IgD-negative memory B cell (primary cell): Measurements from ENCODE around the gene FPR3. TPM values are rescaled to one million over a fixed set of nuclear protein-coding genes. Genes with fewer than 3 reads are reported as not detected.
"Not testable (repeated sequence)": the region's sequence is repeated elsewhere in the genome, so short reads cannot be mapped to it uniquely, and the experiment has no call there.

Source experiments
- H3K27ac Mint-ChIP-seq, 3 donors: one replicate each; pipeline ENCODE4 v1.8.0; 2020 to 2022; ENCODE audit warnings: mild to moderate bottlenecking in 3 of 3, mixed read lengths in 3 of 3, moderate library complexity in 1 of 3
- H3K27me3 Mint-ChIP-seq: one replicate; pipeline ENCODE4 v1.8.0; 2021; ENCODE audit warnings: mixed read lengths
- H3K36me3 Mint-ChIP-seq: one replicate; pipeline ENCODE4 v1.8.0; 2020; ENCODE audit warnings: mild to moderate bottlenecking, mixed read lengths
- H3K4me1 Mint-ChIP-seq, 3 donors: one replicate each; pipeline ENCODE4 v1.8.0; 2020 to 2022; ENCODE audit warnings: mixed read lengths in 3 of 3, mild to moderate bottlenecking in 1 of 3
- H3K4me3 Mint-ChIP-seq, 4 donors: one replicate each; pipeline ENCODE4 v1.8.0; 2020 to 2022; ENCODE audit warnings: mild to moderate bottlenecking in 4 of 4, mixed read lengths in 4 of 4, moderate library complexity in 3 of 4
- H3K9me3 Mint-ChIP-seq, 3 donors: one replicate each; pipeline ENCODE4 v1.8.0; 2020 to 2021; ENCODE audit warnings: mixed read lengths in 3 of 3, mild to moderate bottlenecking in 1 of 3
- polyA plus RNA-seq: library from polyadenylated mRNA; unstranded; fragments of 300-500 nt; fragmentation: Illumina TruSeq; gene quantifications from one replicate; pipeline ENCODE4 v1.2.3, GENCODE V29; 2021

FPR3 gene
- polyA plus RNA-seq, 1 donor from 2014 or later: not detected

DNA sequence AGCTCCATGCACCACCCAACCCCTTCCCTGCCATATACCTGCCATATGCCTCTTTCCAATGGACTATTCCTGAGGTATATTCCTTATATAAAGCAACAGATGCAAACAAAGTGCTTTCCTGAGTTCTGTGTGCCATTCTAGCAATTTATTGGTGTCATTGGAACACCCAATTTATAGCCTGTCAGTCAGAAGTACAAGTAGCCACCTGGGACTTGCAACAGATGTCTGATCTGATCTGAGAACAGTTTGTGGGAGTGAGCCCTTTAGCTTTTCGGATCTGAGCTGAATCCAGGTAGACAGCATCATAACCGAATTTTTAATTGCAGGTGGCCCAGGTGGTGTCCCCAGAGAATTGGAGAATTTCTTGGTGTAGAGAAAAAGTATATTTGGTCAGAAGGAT is 963 bp upstream of the FPR3 start:
- Mint-ChIP-seq H3K27me3 (peaks cover 3% of the 10 kb centered on the region), H3K9me3 (peaks cover 8 to 21% (median 9%) of the 10 kb centered on the region in 3 donors), H3K4me3 (no peak overlapping the region), H3K4me1 (peaks cover 0 to 4% (median 0%) of the 10 kb centered on the region in 3 donors), H3K27ac (no peak overlapping the region), H3K36me3 (peaks cover 3% of the 10 kb centered on the region)

DNA sequence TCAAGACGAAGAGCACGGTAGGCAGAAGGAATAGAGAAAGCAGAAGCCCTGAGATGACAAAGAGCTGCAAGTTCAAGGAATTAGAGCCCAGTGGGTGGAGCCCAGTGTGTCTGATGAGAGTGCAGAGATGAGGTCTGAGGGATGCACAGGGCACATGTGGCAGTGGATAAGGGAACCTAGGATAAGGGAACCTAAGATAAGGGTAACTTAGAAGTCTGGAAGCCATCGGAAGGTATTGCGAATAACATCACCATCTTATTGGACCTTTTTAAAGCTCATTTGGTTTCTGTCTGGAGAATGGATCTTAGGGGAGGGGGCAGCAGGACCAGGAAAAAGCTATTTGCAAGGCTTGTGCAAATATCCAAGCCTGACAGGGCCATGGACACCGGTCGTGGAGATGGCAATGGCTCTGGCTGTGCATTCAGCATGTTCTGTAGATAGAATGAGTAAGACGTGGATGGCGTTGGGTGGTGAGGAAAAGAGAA is 1.3 kb downstream of the FPR3 start:
- Mint-ChIP-seq H3K4me1 (no peaks in the 10 kb centered on the region), H3K27ac (no peak overlapping the region), H3K4me3 (no peak overlapping the region), H3K9me3 (peaks cover 6 to 21% (median 14%) of the 10 kb centered on the region in 3 donors), H3K36me3 (peaks cover 3% of the 10 kb centered on the region), H3K27me3 (peaks cover 2% of the 10 kb centered on the region)

DNA sequence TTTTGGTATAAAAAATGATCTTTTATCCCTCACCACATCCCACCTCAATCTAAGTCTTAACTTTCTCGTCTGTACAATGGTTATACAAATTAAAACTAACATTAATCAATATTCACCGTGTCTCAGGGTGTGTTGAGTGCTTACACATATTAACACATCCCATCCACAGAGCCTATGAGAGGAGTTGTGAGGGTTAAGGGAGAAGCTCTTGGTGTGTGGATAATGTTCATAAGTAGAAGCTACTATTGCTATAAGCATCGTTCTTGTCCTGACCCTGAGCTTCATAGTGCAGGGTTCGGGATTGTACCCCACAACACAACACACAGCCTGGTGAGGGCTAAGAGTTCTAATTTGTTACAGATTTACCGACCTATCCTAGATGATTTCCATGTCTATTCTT is 2.5 kb downstream of the FPR3 start:
- H3K36me3 Mint-ChIP-seq: no peaks in the 10 kb centered on the region
- no peak overlapping the region for H3K4me3 Mint-ChIP-seq
- H3K27ac Mint-ChIP-seq: no peak overlapping the region
- H3K9me3 Mint-ChIP-seq: peaks cover 6 to 17% (median 14%) of the 10 kb centered on the region in 3 donors
- H3K27me3 Mint-ChIP-seq: peaks cover 2% of the 10 kb centered on the region
- H3K4me1 Mint-ChIP-seq: no peaks in the 10 kb centered on the region

DNA sequence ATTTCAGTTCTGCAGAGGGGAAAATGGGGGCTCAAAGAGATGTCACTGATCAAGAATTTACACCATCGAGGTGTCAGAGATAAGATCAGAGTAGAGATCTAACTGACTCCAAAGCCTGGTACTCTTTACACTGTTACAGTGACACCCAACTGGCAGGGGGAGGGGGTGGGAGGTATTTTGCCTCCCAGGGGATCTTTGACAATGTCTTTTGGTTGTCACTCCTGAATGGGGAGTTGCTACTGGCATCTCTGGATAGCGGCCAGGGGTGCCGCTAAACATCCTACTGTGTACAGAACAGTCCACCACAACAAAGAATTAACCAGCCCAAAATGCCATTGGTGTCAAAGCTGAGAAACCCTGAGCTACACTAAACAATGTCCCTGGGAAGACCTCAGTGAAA is 3.1 kb downstream of the FPR3 start:
- peaks cover 2% of the 10 kb centered on the region for H3K27me3 Mint-ChIP-seq
- H3K4me1 Mint-ChIP-seq: no peaks in the 10 kb centered on the region
- no peak overlapping the region for H3K4me3 Mint-ChIP-seq
- H3K9me3 Mint-ChIP-seq: peaks cover 4 to 14% (median 12%) of the 10 kb centered on the region in 3 donors
- H3K27ac Mint-ChIP-seq: no peak overlapping the region
- no peaks in the 10 kb centered on the region for H3K36me3 Mint-ChIP-seq

DNA sequence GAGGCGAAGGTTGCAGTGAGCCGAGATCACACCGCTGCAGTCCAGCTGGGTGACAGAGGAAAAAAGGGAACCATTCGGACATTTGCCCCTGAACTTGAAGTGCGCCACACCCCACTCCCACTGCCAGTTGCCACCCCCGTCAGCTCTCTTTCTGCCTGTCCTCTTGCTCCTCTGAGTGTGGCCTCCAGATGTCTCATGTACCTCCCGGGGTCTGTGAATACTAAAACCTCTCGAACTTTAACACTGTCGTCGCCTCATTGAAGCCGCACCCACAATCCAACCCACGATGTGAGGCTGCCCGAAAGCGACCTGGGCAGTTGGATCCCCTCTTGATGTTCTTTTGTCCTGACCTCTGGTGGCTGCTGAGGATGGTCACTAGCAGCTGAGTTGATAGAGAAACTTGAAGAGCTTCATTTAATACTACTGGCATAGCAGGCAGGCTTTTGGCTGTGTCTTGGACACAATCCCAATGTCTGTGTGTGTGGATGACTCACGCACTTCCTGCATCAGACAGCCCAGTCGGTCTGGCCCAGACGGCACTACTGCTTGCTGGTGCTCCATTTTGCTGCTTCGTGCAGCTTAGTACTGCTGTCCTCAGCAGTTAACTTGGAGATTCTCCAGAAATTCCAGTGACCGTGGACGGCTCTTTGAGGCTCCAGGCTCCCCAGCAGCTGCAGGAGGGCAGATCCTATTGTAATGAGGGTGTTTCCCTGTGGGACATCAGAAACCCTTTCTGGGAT is 4.2 kb downstream of the FPR3 start:
- peaks cover 0 to 2% (median 0%) of the 10 kb centered on the region in 3 donors for H3K4me1 Mint-ChIP-seq
- H3K27ac Mint-ChIP-seq: peak overlapping the region in 1 of 3 donors; percentile 86
- H3K9me3 Mint-ChIP-seq: peaks cover 4 to 20% (median 7%) of the 10 kb centered on the region in 3 donors

DNA sequence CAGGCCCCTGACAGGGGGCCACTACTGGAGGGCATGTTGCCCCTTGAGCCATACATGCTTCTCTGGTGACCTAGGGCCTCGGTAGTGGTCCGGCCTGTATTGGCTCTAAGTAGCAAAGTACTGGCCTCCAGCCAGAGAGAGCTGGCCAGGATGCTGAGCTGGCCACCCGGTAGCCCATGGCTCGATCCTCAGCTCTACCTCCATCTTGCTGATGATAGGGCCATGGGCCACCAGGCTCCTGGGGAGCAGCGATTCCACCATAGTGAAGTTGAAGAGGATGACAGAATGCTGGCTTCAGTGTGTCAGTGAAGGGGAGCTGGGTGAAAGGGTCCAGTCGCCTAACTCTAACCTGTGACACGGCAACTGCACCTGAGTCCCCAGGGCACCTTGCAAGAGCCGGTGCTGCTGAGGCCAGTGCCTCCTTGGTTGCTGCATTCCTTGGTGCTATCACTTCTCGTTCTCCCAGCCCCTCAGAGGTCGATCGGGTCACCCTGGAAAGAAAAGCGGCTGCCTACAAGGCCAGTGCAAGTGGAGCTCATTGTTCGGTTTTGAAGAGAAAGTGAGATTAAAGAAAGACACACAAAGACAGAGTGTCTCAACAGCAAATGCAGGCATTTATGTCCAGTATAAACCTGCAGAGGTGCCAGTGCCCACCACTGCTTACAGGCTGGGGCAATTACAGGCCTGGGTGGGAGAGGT is 5.0 kb downstream of the FPR3 start:
- Mint-ChIP-seq H3K4me1 (peaks cover 0 to 2% (median 0%) of the 10 kb centered on the region in 3 donors), H3K27ac (no peak overlapping the region), H3K9me3 (peaks cover 4 to 20% (median 7%) of the 10 kb centered on the region in 3 donors), H3K36me3 (peaks cover 2% of the 10 kb centered on the region), H3K4me3 (no peak overlapping the region), H3K27me3 (peaks cover 2% of the 10 kb centered on the region)

More for the DNA sequence above, 4.2 kb downstream of the FPR3 start:
- no peak overlapping the region for H3K4me3 Mint-ChIP-seq
- peaks cover 2% of the 10 kb centered on the region for H3K36me3 Mint-ChIP-seq
- H3K27me3 Mint-ChIP-seq: peaks cover 2% of the 10 kb centered on the region

DNA sequence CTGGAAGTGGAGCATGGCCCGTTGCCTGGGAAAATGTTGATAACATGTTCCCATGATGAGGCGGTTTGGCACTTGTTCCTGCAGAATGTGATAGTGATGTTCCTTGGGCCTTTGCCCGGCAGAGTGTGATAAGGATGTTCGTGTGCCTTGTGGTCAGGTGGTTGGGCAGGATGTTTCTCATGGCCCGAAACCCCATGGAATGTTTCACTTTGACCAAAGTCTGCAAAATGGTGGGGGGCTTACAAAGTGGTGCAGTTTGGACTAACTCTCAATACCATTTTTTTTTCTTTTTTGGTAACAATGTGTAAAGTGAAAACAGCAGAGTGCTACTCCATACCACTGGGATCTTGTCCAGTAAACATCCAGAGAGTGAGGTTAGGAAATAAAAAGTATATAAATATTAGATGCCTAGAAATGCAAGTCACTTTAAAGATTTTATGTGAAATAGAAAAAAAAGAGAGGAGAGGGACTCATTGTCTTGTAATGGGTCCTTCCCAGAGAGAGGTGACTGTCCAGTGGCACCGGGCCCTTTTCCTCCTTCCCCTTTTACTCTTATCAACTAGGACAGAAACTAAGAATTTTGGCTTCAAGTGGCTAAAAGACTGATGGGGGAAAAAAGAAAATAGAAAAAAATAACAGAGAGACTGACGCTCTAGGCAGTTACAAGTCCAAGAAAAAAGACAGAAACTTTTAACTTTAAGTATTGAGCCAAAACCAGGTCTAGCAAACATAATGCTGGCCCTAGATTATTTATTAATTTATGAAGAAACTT is 5.7 kb downstream of the FPR3 start:
- Mint-ChIP-seq H3K4me3 (no peak overlapping the region), H3K27me3 (peaks cover 2% of the 10 kb centered on the region), H3K27ac (no peak overlapping the region), H3K4me1 (peaks cover 0 to 2% (median 0%) of the 10 kb centered on the region in 3 donors), H3K36me3 (peaks cover 2% of the 10 kb centered on the region), H3K9me3 (peaks cover 4 to 20% (median 9%) of the 10 kb centered on the region in 3 donors)

DNA sequence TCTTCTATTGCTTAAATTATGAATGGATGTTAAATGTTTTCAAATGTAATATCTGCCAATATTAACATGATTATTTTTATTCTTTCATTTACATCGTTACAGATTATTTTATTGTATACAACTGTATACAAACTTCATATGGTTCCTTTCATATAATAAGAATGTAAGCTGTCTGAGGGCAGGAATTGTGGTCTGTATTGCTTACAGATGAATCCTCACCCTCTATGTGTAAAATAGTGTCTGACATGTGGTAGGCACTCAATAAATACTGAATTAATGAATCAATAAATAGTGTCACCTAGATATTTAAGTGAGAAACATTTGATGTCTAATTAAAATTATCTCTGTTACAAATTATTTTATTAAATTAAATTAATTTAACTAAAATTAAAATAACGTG is 7.8 kb downstream of the FPR3 start:
- Mint-ChIP-seq H3K27ac (no peak overlapping the region), H3K27me3 (peaks cover 2% of the 10 kb centered on the region), H3K9me3 (peaks cover 3 to 10% (median 8%) of the 10 kb centered on the region in 3 donors), H3K4me1 (peaks cover 0 to 2% (median 0%) of the 10 kb centered on the region in 3 donors), H3K4me3 (no peak overlapping the region), H3K36me3 (peaks cover 2% of the 10 kb centered on the region)

DNA sequence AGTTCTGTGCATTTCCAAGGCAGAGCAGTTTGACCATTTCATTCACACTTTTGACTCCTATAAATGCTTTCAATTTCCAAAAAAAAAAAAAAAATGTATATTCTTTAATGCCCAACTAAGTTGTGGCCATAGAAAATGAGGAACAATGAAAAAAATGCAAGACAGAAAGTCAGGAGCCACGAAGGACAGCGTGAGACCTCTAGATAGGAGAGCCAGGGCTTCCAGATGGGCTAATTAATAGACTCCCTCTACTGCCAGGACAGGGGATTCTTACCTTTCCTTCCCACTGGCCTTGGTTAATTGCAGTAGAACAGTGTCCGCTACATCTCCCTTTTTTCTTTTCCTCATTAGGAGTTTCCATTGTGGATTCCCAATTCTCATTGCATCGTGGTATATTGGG is 8.6 kb downstream of the FPR3 start:
- Mint-ChIP-seq H3K9me3 (peaks cover 2 to 10% (median 7%) of the 10 kb centered on the region in 3 donors), H3K27me3 (peaks cover 2% of the 10 kb centered on the region), H3K36me3 (peaks cover 2% of the 10 kb centered on the region), H3K4me3 (no peak overlapping the region), H3K4me1 (peaks cover 0 to 2% (median 0%) of the 10 kb centered on the region in 3 donors), H3K27ac (no peak overlapping the region)

DNA sequence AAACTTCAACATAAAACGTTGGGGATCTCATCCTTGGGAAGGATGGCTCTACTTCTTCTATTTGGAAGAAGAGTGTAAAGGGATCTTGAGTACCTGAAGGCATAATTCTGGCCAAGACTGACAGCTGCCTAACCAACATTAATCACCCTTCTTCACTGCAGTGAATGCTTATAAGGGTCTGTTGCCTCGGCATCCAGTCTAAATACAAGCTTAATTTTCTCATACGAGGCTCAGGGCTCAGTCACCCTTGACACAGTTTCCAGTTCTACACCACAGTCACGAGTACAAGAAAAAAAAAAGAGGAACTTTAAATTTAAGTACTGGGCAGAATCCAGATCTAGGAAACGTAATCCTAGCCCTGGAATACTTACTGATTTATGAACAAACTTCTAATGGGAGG is 9.0 kb downstream of the FPR3 start:
- Mint-ChIP-seq H3K9me3 (peaks cover 1 to 11% (median 7%) of the 10 kb centered on the region in 3 donors), H3K27me3 (peaks cover 2% of the 10 kb centered on the region), H3K36me3 (peaks cover 2% of the 10 kb centered on the region), H3K27ac (no peak overlapping the region), H3K4me1 (peaks cover 0 to 2% (median 0%) of the 10 kb centered on the region in 3 donors), H3K4me3 (no peak overlapping the region)

DNA sequence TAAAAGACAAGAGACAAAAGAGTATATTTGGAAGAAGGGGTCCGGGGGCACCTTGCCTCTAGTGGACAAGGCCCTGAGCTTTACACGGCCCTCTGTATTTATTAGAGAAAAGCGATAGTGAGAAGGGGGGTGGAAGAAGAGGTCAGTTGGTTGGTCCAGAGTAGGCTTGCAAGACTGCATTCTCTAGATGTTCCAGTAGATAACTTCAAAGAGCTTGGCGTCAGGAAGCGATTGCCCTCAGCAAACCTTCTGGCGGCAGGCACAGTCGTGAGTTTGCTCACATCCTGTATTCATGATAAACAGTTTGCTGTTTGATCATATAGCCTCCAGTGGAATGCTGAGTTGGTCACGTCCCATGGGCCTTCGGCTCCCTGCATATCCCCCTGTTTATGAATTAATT is 9.8 kb downstream of the FPR3 start:
- not testable (repeated sequence) for H3K4me1 Mint-ChIP-seq, H3K27me3 Mint-ChIP-seq, H3K36me3 Mint-ChIP-seq, H3K27ac Mint-ChIP-seq, H3K4me3 Mint-ChIP-seq
- peaks cover 1 to 18% (median 7%) of the 10 kb centered on the region in 3 donors for H3K9me3 Mint-ChIP-seq

DNA sequence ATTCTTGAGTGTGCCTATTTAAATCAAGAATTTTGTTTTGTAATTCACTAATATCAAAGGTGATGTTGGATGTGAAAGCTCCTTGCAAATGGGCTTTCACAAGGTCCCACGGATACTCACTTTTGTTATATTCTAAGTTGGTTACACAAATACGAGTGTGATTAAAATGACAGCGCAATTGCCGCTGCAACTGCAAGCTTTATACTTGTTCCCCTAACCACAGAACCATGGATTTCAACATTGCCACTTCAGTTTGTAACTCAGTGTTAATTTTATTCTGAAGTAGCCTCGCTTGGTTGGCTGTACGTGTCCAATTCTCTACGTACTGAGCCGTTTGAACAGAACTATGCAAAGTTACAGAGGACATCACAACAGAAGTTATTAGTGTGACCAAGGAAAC is 10.4 kb downstream of the FPR3 start:
- H3K4me3 Mint-ChIP-seq, H3K4me1 Mint-ChIP-seq, H3K27ac Mint-ChIP-seq, H3K27me3 Mint-ChIP-seq, H3K36me3 Mint-ChIP-seq: not testable (repeated sequence)
- H3K9me3 Mint-ChIP-seq: peaks cover 6 to 17% (median 7%) of the 10 kb centered on the region in 3 donors

DNA sequence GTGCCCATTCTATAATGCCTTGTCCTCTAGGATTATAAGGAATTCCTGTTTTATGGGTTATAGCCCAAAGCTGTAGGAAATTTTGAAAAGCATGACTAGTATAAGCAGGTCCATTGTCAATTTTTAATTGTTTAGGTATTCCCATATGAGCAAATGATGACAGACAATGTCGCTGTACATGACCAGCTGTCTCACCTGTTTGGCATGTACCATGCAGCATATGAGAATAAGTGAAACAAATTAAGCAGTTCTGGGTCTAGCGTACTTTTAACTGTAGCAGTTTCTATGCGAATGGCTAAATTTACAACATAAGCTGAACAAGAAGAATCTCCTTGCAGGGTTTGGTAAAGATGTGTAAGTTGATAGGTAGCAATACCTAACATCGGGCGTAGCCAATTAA is 11.6 kb downstream of the FPR3 start:
- H3K36me3 Mint-ChIP-seq, H3K27ac Mint-ChIP-seq, H3K4me3 Mint-ChIP-seq, H3K4me1 Mint-ChIP-seq, H3K27me3 Mint-ChIP-seq: not testable (repeated sequence)
- peaks cover 10 to 26% (median 12%) of the 10 kb centered on the region in 3 donors for H3K9me3 Mint-ChIP-seq

DNA sequence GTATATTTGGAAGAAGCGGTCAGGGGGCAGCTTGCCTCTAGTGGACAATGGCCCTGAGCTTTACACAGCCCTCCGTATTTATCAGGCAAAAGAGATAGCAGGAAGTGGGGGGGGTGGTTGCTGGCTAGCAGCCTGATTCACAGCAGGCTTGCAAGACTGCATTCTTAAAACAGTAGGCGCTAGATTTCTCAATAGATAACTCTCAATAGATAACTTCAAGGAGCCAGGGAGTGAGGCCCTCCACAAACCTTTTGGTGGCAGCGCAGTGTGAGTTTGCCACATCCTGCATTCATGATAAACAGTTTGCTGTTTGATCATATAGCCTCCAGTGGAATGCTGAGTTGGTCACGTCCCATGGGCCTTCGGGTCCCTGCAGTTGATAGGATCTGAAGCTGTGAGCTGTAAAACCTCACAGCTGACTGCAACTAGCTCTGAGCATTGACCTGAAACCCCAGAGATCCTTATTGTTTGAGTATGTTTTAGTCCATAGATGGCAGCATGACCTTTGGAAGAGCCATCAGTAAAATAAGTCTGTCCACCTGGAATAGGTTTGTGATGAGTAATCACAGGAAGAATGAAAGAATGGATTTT is 12.2 kb downstream of the FPR3 start:
- no peak overlapping the region for H3K4me3 Mint-ChIP-seq
- no peak overlapping the region for H3K27ac Mint-ChIP-seq
- peaks cover 0 to 2% (median 0%) of the 10 kb centered on the region in 3 donors for H3K4me1 Mint-ChIP-seq
- H3K36me3 Mint-ChIP-seq: peaks cover 2% of the 10 kb centered on the region
- H3K27me3 Mint-ChIP-seq: no peaks in the 10 kb centered on the region
- H3K9me3 Mint-ChIP-seq: peaks cover 10 to 27% (median 12%) of the 10 kb centered on the region in 3 donors
